Heart left ventricle (tissue), 13 donors: ENCODE data around the gene RBMS3.

Experiments used
- CTCF ChIP-seq, 12 donors: fragments of 200-600 bp; sonication (generic) in 4 of 12; IDR thresholded peaks; one replicate each; pipeline versions ENCODE4 v1.5.0 to v1.8.0; 2018 to 2022; ENCODE audit warnings: antibody characterized with exemption in 12 of 12, mild to moderate bottlenecking in 5 of 12
- POLR2A ChIP-seq, 2 donors: fragments of 450-650 bp; IDR thresholded peaks; one replicate each; pipeline ENCODE4 v1.6.1; 2017; ENCODE audit warnings: antibody characterized with exemption in 2 of 2, mild to moderate bottlenecking in 2 of 2, moderate library complexity in 2 of 2
- donor health status: ischemic (EF 13 %, LVEDD 7.1; RV severe dilation, severe dysfunction).
- donor health status: DM: no; HTN: yes; CAD: no.
- donor health status: DM: no; HTN: no; CAD: no.
- donor health status: ischemic (EF 25% LVEDD 6.9; RV normal size, moderate dysfunction).
- donor health status: ischemic (EF 25% LVEDD 5.7; RV mildly dilated, moderate dysfunction).
- donor health status: ischemic (EF 35%, LVEDD 5.7; RV mildly dilated, moderate dysfunction).
- donor health status: nonischemic (EF 11% LVEDD 7.7; RV severe dilation, severe dysfunction).
- donor health status: DM: yes; HTN: yes; CAD: no.
- donor health status: PGD.
- donor health status: ischemic (EF 29% LVEDD 5.4; RV normal size, mild dysfunction).
- donor health status: nonischemic (EF 23%, LVEDD 6.1; RV moderate dilation, normal function).

DNA sequence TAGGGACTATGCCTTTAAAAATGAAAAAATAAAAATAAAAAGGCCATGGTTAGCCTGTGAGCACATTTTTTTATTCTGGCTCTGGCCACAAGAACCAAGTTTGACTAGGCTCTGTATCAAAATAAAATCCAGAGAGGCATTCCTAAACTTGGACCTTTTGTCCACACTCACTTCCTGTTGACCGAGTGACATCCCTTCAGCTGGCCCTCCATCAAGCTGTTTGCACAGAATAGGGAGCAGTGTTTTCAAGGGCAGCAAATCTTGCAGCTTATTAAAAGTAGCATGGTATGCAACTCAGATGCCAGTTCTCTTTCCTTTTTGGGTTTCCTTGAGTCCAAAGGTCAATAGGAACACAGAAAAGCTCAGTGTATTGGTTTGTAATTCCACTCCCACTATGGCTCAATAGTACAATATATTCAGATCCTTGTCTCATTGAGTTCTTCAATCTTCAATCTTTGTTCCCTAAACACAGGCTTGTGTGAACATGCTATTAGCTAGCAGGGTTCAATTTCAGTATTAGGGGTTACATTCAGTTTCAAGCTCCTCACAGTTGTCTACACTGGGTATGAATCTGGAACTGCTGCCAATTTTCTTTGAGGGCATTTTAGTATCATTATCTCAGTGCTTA, 244.5 kb downstream of the RBMS3 start:
- TF ChIP-seq POLR2A (IDR thresholded peaks at IDR 0.05) (no peak), CTCF (IDR thresholded peaks at IDR 0.05) (no peak)
